ENCODE data around the gene CERK. TPM values are rescaled to one million over a fixed set of nuclear protein-coding genes. Genes with fewer than 3 reads are reported as not detected.

Gene CERK
- total RNA-seq, 5 donors from 2014 or later (not counting 1 experiment from before 2014, with no cell fraction given), result 77.4 to 155 (median 125) TPM

GRCh38 chr22:46753761-46754109, 15.7 kb upstream of the CERK start:
- no peak for DNase-seq
- Mint-ChIP-seq H3K27ac (no peak overlapping the region), H3K36me3 (peaks cover 3% of the 10 kb centered on the region), H3K27me3 (no peaks in the 10 kb centered on the region), H3K4me1 (peaks cover 31 to 52% (median 39%) of the 10 kb centered on the region in 3 donors), H3K9me3 (peaks cover 4 to 6% (median 4%) of the 10 kb centered on the region in 3 donors), H3K4me3 (no peak overlapping the region)
- H3K9me3 ChIP-seq, result no peaks in the 10 kb centered on the region
- no peak for ATAC-seq (replicated peaks in 1 of 4)
- no peaks in the 10 kb centered on the region for H3K36me3 ChIP-seq (ENCODE audit: control insufficient read depth in 2 of 2, extremely low read depth in 1 of 2, insufficient read depth in 1 of 2, low read length in 1 of 2)
- H3K27ac ChIP-seq (ENCODE audit: low read length), result no peak overlapping the region
- POLR2A ChIA-PET, result no interaction called here
- peaks cover 13 to 41% of the 10 kb centered on the region in 2 experiments for H3K4me1 ChIP-seq (ENCODE audit: control insufficient read depth in 1 of 2, extremely low read depth in 1 of 2, insufficient read depth in 2 of 2, low read length in 2 of 2)
- CTCF ChIA-PET, result no interaction called here
- H3K27me3 ChIP-seq (replicated peaks in 1 of 2; ENCODE audit: control insufficient read depth in 2 of 2, extremely low read depth in 1 of 2, insufficient read depth in 2 of 2, low read length in 1 of 2), result no peaks in the 10 kb centered on the region
- no peak overlapping the region for H3K4me3 ChIP-seq (ENCODE audit: control insufficient read depth in 1 of 2, extremely low read depth in 1 of 2, low read length in 1 of 2)
- 91% methylated on average over 4 of the region's 4 CpGs for WGBS (ENCODE audit: insufficient coverage)

GRCh38 chr22:46753360-46753759, 15.3 kb upstream of the CERK start:
- Mint-ChIP-seq H3K36me3 (peaks cover 3% of the 10 kb centered on the region), H3K9me3 (peaks cover 4 to 6% (median 4%) of the 10 kb centered on the region in 3 donors), H3K27ac (no peak overlapping the region), H3K27me3 (no peaks in the 10 kb centered on the region), H3K4me1 (peaks cover 34 to 52% (median 37%) of the 10 kb centered on the region in 3 donors), H3K4me3 (no peak overlapping the region)
- DNase-seq (no peak), ATAC-seq (replicated peaks in 1 of 4) (no peak)
- no peaks in the 10 kb centered on the region for H3K27me3 ChIP-seq (replicated peaks in 1 of 2; ENCODE audit: control insufficient read depth in 2 of 2, extremely low read depth in 1 of 2, insufficient read depth in 2 of 2, low read length in 1 of 2)
- H3K36me3 ChIP-seq (ENCODE audit: control insufficient read depth in 2 of 2, extremely low read depth in 1 of 2, insufficient read depth in 1 of 2, low read length in 1 of 2), result no peaks in the 10 kb centered on the region
- no peaks in the 10 kb centered on the region for H3K9me3 ChIP-seq
- no peak overlapping the region for H3K27ac ChIP-seq (ENCODE audit: low read length)
- H3K4me3 ChIP-seq (ENCODE audit: control insufficient read depth in 1 of 2, extremely low read depth in 1 of 2, low read length in 1 of 2), result no peak overlapping the region
- WGBS (ENCODE audit: insufficient coverage), result 93% methylated on average over 8 of the region's 8 CpGs
- H3K4me1 ChIP-seq (ENCODE audit: control insufficient read depth in 1 of 2, extremely low read depth in 1 of 2, insufficient read depth in 2 of 2, low read length in 2 of 2), result peaks cover 16 to 41% of the 10 kb centered on the region in 2 experiments
- ChIA-PET POLR2A (no interaction called here), CTCF (no interaction called here)

- DNase-seq, result no peak
- ChIA-PET POLR2A (no interaction called here), CTCF (no interaction called here)
- Histone ChIP-seq H3K27me3 (replicated peaks in 1 of 2; ENCODE audit: control insufficient read depth in 2 of 2, extremely low read depth in 1 of 2, insufficient read depth in 2 of 2, low read length in 1 of 2) (no peaks in the 10 kb centered on the region), H3K4me3 (ENCODE audit: control insufficient read depth in 1 of 2, extremely low read depth in 1 of 2, low read length in 1 of 2) (no peak overlapping the region), H3K4me1 (ENCODE audit: control insufficient read depth in 1 of 2, extremely low read depth in 1 of 2, insufficient read depth in 2 of 2, low read length in 2 of 2) (peaks cover 17 to 45% of the 10 kb centered on the region in 2 experiments), H3K27ac (ENCODE audit: low read length) (no peak overlapping the region), H3K9me3 (no peaks in the 10 kb centered on the region), H3K36me3 (ENCODE audit: control insufficient read depth in 2 of 2, extremely low read depth in 1 of 2, insufficient read depth in 1 of 2, low read length in 1 of 2) (no peaks in the 10 kb centered on the region)
- Mint-ChIP-seq H3K4me3 (no peak overlapping the region), H3K27me3 (no peaks in the 10 kb centered on the region), H3K27ac (no peak overlapping the region), H3K4me1 (peaks cover 34 to 54% (median 39%) of the 10 kb centered on the region in 3 donors), H3K36me3 (peaks cover 3% of the 10 kb centered on the region), H3K9me3 (peaks cover 4 to 6% (median 4%) of the 10 kb centered on the region in 3 donors)
- WGBS (ENCODE audit: insufficient coverage), result no CpG with 5 or more reads among the region's 6 CpGs
- no peak for ATAC-seq (replicated peaks in 1 of 4)
These were observed 14.9 kb upstream of the CERK start for GRCh38 chr22:46752988-46753310.

GRCh38 chr22:46752286-46752987, 14.4 kb upstream of the CERK start:
- no peaks in the 10 kb centered on the region for H3K9me3 ChIP-seq
- CTCF ChIA-PET, result no interaction called here
- ATAC-seq (replicated peaks in 1 of 4) (no peak), DNase-seq (no peak)
- Mint-ChIP-seq H3K36me3 (peaks cover 3% of the 10 kb centered on the region), H3K4me3 (no peak overlapping the region), H3K9me3 (peaks cover 4 to 6% (median 4%) of the 10 kb centered on the region in 3 donors), H3K4me1 (peaks cover 34 to 56% (median 39%) of the 10 kb centered on the region in 3 donors), H3K27me3 (no peaks in the 10 kb centered on the region), H3K27ac (no peak overlapping the region)
- POLR2A ChIA-PET, result no interaction called here
- H3K27ac ChIP-seq (ENCODE audit: low read length), result no peak overlapping the region
- H3K4me3 ChIP-seq (ENCODE audit: control insufficient read depth in 1 of 2, extremely low read depth in 1 of 2, low read length in 1 of 2), result no peak overlapping the region
- H3K27me3 ChIP-seq (replicated peaks in 1 of 2; ENCODE audit: control insufficient read depth in 2 of 2, extremely low read depth in 1 of 2, insufficient read depth in 2 of 2, low read length in 1 of 2), result no peaks in the 10 kb centered on the region
- H3K36me3 ChIP-seq (ENCODE audit: control insufficient read depth in 2 of 2, extremely low read depth in 1 of 2, insufficient read depth in 1 of 2, low read length in 1 of 2), result no peaks in the 10 kb centered on the region
- 80% methylated on average over 1 of the region's 11 CpGs for WGBS (ENCODE audit: insufficient coverage)
- H3K4me1 ChIP-seq (ENCODE audit: control insufficient read depth in 1 of 2, extremely low read depth in 1 of 2, insufficient read depth in 2 of 2, low read length in 2 of 2), result peaks cover 17 to 50% of the 10 kb centered on the region in 2 experiments

GRCh38 chr22:46750863-46751443, 12.9 kb upstream of the CERK start:
- H3K27ac ChIP-seq (ENCODE audit: low read length), result peak overlapping the region; percentile 92
- Mint-ChIP-seq H3K36me3 (no peaks in the 10 kb centered on the region), H3K27me3 (no peaks in the 10 kb centered on the region), H3K4me3 (peak overlapping the region in 1 of 3 donors; percentile 50), H3K9me3 (no peaks in the 10 kb centered on the region), H3K4me1 (peaks cover 29 to 48% (median 34%) of the 10 kb centered on the region in 3 donors), H3K27ac (peak overlapping the region; percentile 96 to 98)
- H3K4me1 ChIP-seq (ENCODE audit: control insufficient read depth in 1 of 2, extremely low read depth in 1 of 2, insufficient read depth in 2 of 2, low read length in 2 of 2), result peaks cover 17 to 57% of the 10 kb centered on the region in 2 experiments
- H3K36me3 ChIP-seq (ENCODE audit: control insufficient read depth in 2 of 2, extremely low read depth in 1 of 2, insufficient read depth in 1 of 2, low read length in 1 of 2), result no peaks in the 10 kb centered on the region
- WGBS (ENCODE audit: insufficient coverage), result 88% methylated on average over 11 of the region's 12 CpGs
- ATAC-seq (replicated peaks in 1 of 4), result no peak
- no peak for DNase-seq
- ChIA-PET CTCF (interaction anchor here in 1 of 2 donors (0.6 kb wide), 1 partner anchor 10 kb away, joined by 4 read pairs; no protein-coding TSS in a partner anchor), POLR2A (no interaction called here)
- no peak overlapping the region for H3K4me3 ChIP-seq (ENCODE audit: control insufficient read depth in 1 of 2, extremely low read depth in 1 of 2, low read length in 1 of 2)
- H3K9me3 ChIP-seq, result no peaks in the 10 kb centered on the region
- no peaks in the 10 kb centered on the region for H3K27me3 ChIP-seq (replicated peaks in 1 of 2; ENCODE audit: control insufficient read depth in 2 of 2, extremely low read depth in 1 of 2, insufficient read depth in 2 of 2, low read length in 1 of 2)

GRCh38 chr22:46750530-46750800, 12.4 kb upstream of the CERK start:
- DNase-seq (no peak), ATAC-seq (replicated peaks in 1 of 4) (no peak)
- Mint-ChIP-seq H3K4me3 (peak overlapping the region in 1 of 3 donors; percentile 86), H3K27ac (peak overlapping the region; percentile 96 to 98), H3K9me3 (no peaks in the 10 kb centered on the region), H3K36me3 (no peaks in the 10 kb centered on the region), H3K4me1 (peaks cover 29 to 48% (median 34%) of the 10 kb centered on the region in 3 donors), H3K27me3 (no peaks in the 10 kb centered on the region)
- no peak overlapping the region for H3K4me3 ChIP-seq (ENCODE audit: control insufficient read depth in 1 of 2, extremely low read depth in 1 of 2, low read length in 1 of 2)
- CTCF ChIA-PET, result interaction anchor here (0.6 to 0.7 kb wide), 2 partner anchors 9 to 47 kb away, joined by 4 to 6 read pairs; no protein-coding TSS in a partner anchor
- no peaks in the 10 kb centered on the region for H3K9me3 ChIP-seq
- 88% methylated on average over 4 of the region's 5 CpGs for whole genome bisulfite sequencing (ENCODE audit: insufficient coverage)
- H3K27me3 ChIP-seq (replicated peaks in 1 of 2; ENCODE audit: control insufficient read depth in 2 of 2, extremely low read depth in 1 of 2, insufficient read depth in 2 of 2, low read length in 1 of 2), result no peaks in the 10 kb centered on the region
- POLR2A ChIA-PET, result no interaction called here
- H3K36me3 ChIP-seq (ENCODE audit: control insufficient read depth in 2 of 2, extremely low read depth in 1 of 2, insufficient read depth in 1 of 2, low read length in 1 of 2), result no peaks in the 10 kb centered on the region
- H3K27ac ChIP-seq (ENCODE audit: low read length), result peak overlapping the region; percentile 92
- peaks cover 17 to 57% of the 10 kb centered on the region in 2 experiments for H3K4me1 ChIP-seq (ENCODE audit: control insufficient read depth in 1 of 2, extremely low read depth in 1 of 2, insufficient read depth in 2 of 2, low read length in 2 of 2)
